ENCODE results near the gene PXYLP1. TPM values are rescaled to one million over a fixed set of nuclear protein-coding genes. Genes with fewer than 3 reads are reported as not detected.

The PXYLP1 gene
- total RNA-seq, 1 donor from 2014 or later, result 6.1 TPM

DNA sequence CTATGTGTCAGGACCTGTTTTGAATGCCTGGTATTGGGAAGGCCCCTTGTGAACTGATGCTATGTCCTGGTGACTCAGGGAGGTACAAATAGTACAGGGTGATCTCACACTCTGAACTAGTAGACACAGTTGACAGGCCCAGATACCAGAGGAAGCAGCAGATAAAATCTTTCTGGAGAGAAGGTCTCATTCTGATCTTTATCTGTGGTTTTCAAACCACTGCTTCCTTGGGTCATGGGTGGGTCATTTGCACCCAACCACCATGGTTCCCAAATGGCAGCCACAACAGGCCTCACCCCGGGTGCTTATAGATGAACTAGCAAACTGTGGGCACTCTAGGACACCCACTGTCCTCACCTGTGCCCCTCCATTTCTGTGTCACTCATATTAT is 43.4 kb downstream of the PXYLP1 start:
- Mint-ChIP-seq H3K4me3 (ENCODE audit: unreplicated experiment) (no peak overlapping the region), H3K36me3 (ENCODE audit: low read depth, unreplicated experiment) (peaks cover 6% of the 10 kb centered on the region), H3K27me3 (ENCODE audit: low read depth, unreplicated experiment) (peaks cover 3% of the 10 kb centered on the region), H3K4me1 (ENCODE audit: low read depth, unreplicated experiment) (peaks cover 16% of the 10 kb centered on the region), H3K9me3 (ENCODE audit: unreplicated experiment) (no peaks in the 10 kb centered on the region), H3K27ac (ENCODE audit: unreplicated experiment) (peak overlapping the region; percentile 51)
- H3K9me3 ChIP-seq (ENCODE audit: insufficient read depth, low read depth, low read length), result no peaks in the 10 kb centered on the region
- peak; percentile 66 for FAIRE-seq
- TF ChIP-seq, protein P1, sequence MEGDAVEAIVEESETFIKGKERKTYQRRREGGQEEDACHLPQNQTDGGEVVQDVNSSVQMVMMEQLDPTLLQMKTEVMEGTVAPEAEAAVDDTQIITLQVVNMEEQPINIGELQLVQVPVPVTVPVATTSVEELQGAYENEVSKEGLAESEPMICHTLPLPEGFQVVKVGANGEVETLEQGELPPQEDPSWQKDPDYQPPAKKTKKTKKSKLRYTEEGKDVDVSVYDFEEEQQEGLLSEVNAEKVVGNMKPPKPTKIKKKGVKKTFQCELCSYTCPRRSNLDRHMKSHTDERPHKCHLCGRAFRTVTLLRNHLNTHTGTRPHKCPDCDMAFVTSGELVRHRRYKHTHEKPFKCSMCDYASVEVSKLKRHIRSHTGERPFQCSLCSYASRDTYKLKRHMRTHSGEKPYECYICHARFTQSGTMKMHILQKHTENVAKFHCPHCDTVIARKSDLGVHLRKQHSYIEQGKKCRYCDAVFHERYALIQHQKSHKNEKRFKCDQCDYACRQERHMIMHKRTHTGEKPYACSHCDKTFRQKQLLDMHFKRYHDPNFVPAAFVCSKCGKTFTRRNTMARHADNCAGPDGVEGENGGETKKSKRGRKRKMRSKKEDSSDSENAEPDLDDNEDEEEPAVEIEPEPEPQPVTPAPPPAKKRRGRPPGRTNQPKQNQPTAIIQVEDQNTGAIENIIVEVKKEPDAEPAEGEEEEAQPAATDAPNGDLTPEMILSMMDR (IDR thresholded peaks at IDR 0.05; ENCODE audit: insufficient read depth, low read depth, low read length), result no peak
- no peak for TF ChIP-seq EZH2 (IDR thresholded peaks at IDR 0.05; ENCODE audit: insufficient read depth, low read length)
- peak overlapping the region; percentile 24 for H3K4me2 ChIP-seq (ENCODE audit: low read length)
- H3K9ac ChIP-seq (ENCODE audit: low read length), result no peak overlapping the region
- no peaks in the 10 kb centered on the region for H3K36me3 ChIP-seq (ENCODE audit: insufficient read depth, low read length)
- H3K27me3 ChIP-seq (ENCODE audit: insufficient read depth, low read length), result no peaks in the 10 kb centered on the region
- no peaks in the 10 kb centered on the region for H4K20me1 ChIP-seq (ENCODE audit: insufficient read depth, low read length)
- H3K27ac ChIP-seq (ENCODE audit: low read depth, low read length), result no peak overlapping the region
- no peak overlapping the region for H3K4me3 ChIP-seq (ENCODE audit: insufficient read depth, low read depth, low read length)
- peak; percentile 31 for DNase-seq (ENCODE audit: low read depth)
- H3K79me2 ChIP-seq (ENCODE audit: insufficient read depth, low read length), result no peaks in the 10 kb centered on the region
- H2AFZ ChIP-seq (ENCODE audit: low read depth, low read length), result no peak overlapping the region
- H3K4me1 ChIP-seq (ENCODE audit: insufficient read depth, low read length), result peaks cover 14% of the 10 kb centered on the region

DNA sequence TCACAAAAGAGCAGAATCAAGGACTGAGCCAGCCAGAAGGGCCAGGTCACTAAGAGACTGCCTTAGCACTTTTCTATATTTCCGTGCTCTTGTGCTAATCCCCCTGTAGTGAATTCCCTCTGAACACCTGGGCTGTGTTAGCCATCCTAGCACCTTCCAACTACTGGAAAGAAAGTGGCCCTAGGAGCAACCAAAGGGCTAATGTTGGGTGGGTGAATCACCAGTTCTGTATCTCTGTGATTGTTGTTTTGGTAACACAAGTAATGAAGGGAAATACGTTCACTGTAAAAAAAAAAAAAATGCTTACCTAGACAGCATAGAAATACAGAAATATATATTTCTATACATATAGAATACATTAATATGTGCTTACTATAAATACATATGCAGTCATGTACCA is 43.9 kb downstream of the PXYLP1 start:
- H3K9ac ChIP-seq (ENCODE audit: low read length), result no peak overlapping the region
- H3K27ac ChIP-seq (ENCODE audit: low read depth, low read length), result no peak overlapping the region
- Mint-ChIP-seq H3K36me3 (ENCODE audit: low read depth, unreplicated experiment) (peaks cover 6% of the 10 kb centered on the region), H3K9me3 (ENCODE audit: unreplicated experiment) (no peaks in the 10 kb centered on the region), H3K27ac (ENCODE audit: unreplicated experiment) (no peak overlapping the region), H3K4me1 (ENCODE audit: low read depth, unreplicated experiment) (peaks cover 18% of the 10 kb centered on the region), H3K27me3 (ENCODE audit: low read depth, unreplicated experiment) (peaks cover 3% of the 10 kb centered on the region), H3K4me3 (ENCODE audit: unreplicated experiment) (no peak overlapping the region)
- H2AFZ ChIP-seq (ENCODE audit: low read depth, low read length), result no peak overlapping the region
- H3K4me3 ChIP-seq (ENCODE audit: insufficient read depth, low read depth, low read length), result no peak overlapping the region
- no peaks in the 10 kb centered on the region for H3K9me3 ChIP-seq (ENCODE audit: insufficient read depth, low read depth, low read length)
- no peaks in the 10 kb centered on the region for H3K79me2 ChIP-seq (ENCODE audit: insufficient read depth, low read length)
- TF ChIP-seq, protein P1 (IDR thresholded peaks at IDR 0.05; ENCODE audit: insufficient read depth, low read depth, low read length), result no peak
- peaks cover 17% of the 10 kb centered on the region for H3K4me1 ChIP-seq (ENCODE audit: insufficient read depth, low read length)
- DNase-seq (ENCODE audit: low read depth) (no peak), FAIRE-seq (no peak)
- H3K27me3 ChIP-seq (ENCODE audit: insufficient read depth, low read length), result no peaks in the 10 kb centered on the region
- no peaks in the 10 kb centered on the region for H4K20me1 ChIP-seq (ENCODE audit: insufficient read depth, low read length)
- H3K4me2 ChIP-seq (ENCODE audit: low read length), result peak overlapping the region; percentile 24
- H3K36me3 ChIP-seq (ENCODE audit: insufficient read depth, low read length), result no peaks in the 10 kb centered on the region

DNA sequence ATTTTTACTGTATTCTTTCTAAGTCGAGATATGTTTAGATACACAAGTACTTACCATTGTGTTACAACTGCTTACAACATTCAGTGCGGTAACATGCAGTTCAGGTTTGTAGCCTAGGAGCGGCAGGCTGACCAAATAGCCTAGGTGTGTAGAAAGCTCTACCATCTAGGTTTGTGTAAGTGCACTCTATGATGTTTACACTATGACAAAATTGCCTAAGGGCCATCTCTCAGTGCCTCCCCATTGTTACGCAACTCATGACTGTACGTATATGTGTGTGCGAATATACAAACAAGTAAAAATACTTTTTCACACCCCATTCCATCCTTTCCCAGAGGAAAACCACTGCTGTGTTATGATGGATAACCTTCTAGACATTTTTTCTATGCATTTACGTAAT is 44.3 kb downstream of the PXYLP1 start:
- H2AFZ ChIP-seq (ENCODE audit: low read depth, low read length), result no peak overlapping the region
- FAIRE-seq, result no peak

More for the DNA sequence above, 44.3 kb downstream of the PXYLP1 start:
- Histone ChIP-seq H3K4me2 (ENCODE audit: low read length) (no peak overlapping the region), H4K20me1 (ENCODE audit: insufficient read depth, low read length) (no peaks in the 10 kb centered on the region), H3K79me2 (ENCODE audit: insufficient read depth, low read length) (no peaks in the 10 kb centered on the region), H3K27me3 (ENCODE audit: insufficient read depth, low read length) (no peaks in the 10 kb centered on the region), H3K9me3 (ENCODE audit: insufficient read depth, low read depth, low read length) (no peaks in the 10 kb centered on the region), H3K4me1 (ENCODE audit: insufficient read depth, low read length) (peaks cover 18% of the 10 kb centered on the region), H3K9ac (ENCODE audit: low read length) (no peak overlapping the region), H3K4me3 (ENCODE audit: insufficient read depth, low read depth, low read length) (no peak overlapping the region), H3K36me3 (ENCODE audit: insufficient read depth, low read length) (no peaks in the 10 kb centered on the region), H3K27ac (ENCODE audit: low read depth, low read length) (no peak overlapping the region)
- peaks cover 18% of the 10 kb centered on the region for H3K4me1 Mint-ChIP-seq (ENCODE audit: low read depth, unreplicated experiment)
- H3K27me3 Mint-ChIP-seq (ENCODE audit: low read depth, unreplicated experiment), result peaks cover 3% of the 10 kb centered on the region
- DNase-seq (ENCODE audit: low read depth), result no peak
- H3K4me3 Mint-ChIP-seq (ENCODE audit: unreplicated experiment), result no peak overlapping the region
- no peak overlapping the region for H3K27ac Mint-ChIP-seq (ENCODE audit: unreplicated experiment)
- H3K36me3 Mint-ChIP-seq (ENCODE audit: low read depth, unreplicated experiment), result peaks cover 6% of the 10 kb centered on the region
- TF ChIP-seq EZH2 (IDR thresholded peaks at IDR 0.05; ENCODE audit: insufficient read depth, low read length), result no peak
- TF ChIP-seq, protein P1 (IDR thresholded peaks at IDR 0.05; ENCODE audit: insufficient read depth, low read depth, low read length), result no peak
- no peaks in the 10 kb centered on the region for H3K9me3 Mint-ChIP-seq (ENCODE audit: unreplicated experiment)

All from astrocyte (in vitro differentiated cells and primary cell).